CD4-positive, alpha-beta T cell treated with Interleukin-15 for 1 hour (primary cell): Measurements from ENCODE around the gene SIGLEC12.
"Not testable (repeated sequence)": the region's sequence is repeated elsewhere in the genome, so short reads cannot be mapped to it uniquely, and the experiment has no call there.

ENCODE experiments used
- DNase-seq: peaks from one replicate; pipeline ENCODE4 v3.0.0-alpha.2; 2020

SIGLEC12 gene

DNA sequence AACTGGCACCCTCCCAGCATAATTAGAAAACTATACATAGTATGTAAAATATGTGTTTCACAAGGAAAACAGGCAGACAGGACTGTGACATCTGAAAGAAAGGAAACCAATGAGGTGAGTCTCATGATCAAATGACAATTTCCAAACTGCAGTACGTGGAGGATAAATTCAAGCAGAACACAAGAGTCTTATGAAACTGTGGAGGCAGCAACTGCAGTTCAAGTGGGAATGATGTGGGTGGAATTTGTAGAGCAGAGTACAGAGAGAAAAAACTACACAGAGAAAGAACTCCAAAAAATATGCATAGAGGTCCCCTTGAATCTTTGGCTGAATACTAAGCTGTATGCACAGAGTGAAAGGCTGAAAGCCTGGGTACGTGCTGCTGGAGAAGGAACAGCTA is 20.2 kb upstream of the SIGLEC12 start:
- no peak for DNase-seq

- no peak for DNase-seq
Observed at GRCh38 chr19:51521357-51521756, 19.8 kb upstream of the SIGLEC12 start.

DNA sequence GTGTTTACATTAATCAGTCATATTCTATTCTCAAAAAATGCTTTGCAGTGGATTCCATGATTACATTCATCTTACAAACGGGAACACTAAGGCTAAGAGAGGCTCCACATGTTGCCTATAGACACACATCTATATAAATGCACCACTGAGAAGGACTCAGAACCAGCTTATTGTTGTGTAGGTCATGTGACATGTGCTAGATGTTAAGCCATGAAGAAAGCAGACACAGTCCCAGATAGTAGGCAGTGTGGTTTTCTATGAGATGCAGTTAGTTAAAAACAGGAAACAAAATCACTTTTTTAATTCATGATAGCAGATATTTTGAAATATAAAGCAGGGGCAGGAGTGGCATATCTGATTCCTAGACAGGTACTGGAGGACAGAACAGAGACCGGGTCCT is 19.1 kb upstream of the SIGLEC12 start:
- no peak for DNase-seq

GRCh38 chr19:51514866-51515481 is 13.4 kb upstream of the SIGLEC12 start:
- DNase-seq: no peak

DNA sequence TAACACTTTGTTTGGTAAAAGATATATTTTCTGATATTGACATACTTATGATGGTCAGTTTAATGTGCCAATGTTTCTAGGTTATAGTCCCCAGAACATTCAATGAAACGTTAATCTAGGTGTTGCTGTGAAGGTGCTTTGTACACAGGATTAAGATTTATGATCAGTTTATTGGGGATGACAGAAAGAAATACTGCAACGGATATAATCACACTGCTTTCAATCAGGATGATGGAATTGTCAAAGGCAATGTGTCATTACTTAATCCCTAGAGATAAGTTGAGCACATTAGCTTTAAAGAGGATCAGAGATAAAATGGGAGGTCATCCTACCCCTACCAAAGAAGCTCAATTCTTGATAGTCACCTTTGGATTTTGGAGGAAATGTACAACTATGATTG is 12.4 kb upstream of the SIGLEC12 start:
- DNase-seq: no peak

DNA sequence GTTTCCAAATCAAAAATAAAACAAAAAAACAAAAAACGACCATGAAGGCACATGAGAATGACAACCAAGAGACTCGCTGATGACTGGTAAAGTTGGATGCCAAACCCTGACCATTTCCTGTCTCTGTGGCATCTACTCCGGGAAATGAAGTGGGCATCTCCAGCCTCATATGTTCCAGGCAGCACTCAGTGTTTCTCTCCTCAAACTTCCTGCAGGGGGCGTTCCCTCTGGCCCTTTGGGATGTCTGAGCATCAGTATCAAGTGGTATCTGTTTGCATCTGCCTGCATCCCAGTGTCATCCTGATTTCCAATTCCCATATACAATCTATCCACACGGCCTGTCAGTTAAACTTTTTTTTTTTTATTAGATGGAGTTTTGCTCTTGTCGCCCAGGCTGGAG is 9.8 kb upstream of the SIGLEC12 start:
- no peak for DNase-seq

DNA sequence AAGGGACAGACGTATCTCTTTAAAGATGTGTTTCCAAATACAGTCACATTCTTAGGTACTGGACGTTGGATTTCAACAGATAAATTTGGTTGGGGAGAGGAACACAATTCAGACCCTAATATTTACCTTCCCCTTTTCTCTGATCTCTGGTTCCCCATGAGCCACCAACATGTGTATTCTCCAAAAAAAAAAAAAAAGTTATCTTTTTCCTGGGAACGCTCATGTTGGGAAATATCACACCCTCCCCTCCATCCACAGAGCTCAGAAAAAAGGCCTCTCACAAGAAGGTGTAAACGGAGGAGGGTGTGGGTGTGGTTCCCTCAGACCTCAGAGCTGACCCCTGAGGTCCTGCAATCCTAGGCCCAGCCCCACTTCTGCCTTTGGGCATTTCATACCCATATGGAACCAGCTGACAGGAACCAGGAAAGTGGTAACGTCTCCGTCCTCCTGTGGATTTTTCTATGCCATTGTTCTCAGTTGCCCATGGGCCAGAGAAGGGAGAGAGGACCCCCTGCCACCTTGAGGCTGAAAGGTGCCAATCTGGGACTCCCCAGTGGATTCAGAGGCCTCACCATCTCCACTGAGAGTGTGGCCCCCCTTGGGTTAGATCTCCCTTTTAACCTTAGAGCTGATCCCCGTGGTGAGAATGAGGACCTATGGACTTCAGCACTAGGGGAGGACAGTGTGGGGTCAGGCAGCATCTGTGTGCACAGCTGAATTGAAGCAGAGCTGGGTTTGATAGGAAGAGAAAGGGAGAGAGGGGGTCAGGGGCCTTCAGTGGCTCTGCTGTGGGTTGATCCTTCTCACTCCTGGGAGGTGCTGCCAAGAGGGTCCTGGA is 8.4 kb upstream of the SIGLEC12 start:
- DNase-seq: no peak

- DNase-seq: no peak
Observed at GRCh38 chr19:51508059-51508733, 6.6 kb upstream of the SIGLEC12 start.

DNA sequence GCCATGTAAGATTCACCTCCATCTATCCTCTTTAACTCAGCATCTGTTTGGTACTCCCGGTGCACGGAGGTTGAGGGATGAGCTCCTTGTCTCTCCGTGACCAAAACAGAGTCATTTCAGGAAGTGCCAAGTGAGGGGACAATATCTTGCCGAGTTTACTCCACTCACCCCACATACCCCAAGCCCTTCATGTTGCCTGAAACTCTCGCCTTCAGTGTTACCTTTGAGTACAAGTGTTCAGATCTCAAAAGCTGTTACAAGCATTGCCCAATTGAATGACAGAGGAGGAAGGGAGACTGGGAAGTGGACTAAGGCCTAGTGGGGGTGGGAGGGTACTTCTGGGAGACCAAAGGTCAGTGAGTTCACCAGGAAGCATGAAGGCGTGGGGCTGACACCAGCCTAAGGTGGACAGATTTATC is 6.0 kb upstream of the SIGLEC12 start:
- DNase-seq: no peak

- DNase-seq: no peak
Observed at GRCh38 chr19:51507192-51507591, 5.6 kb upstream of the SIGLEC12 start.

GRCh38 chr19:51505904-51506303 is 4.3 kb upstream of the SIGLEC12 start:
- no peak for DNase-seq

- no peak for DNase-seq
Observed at GRCh38 chr19:51503896-51504295, 2.3 kb upstream of the SIGLEC12 start.

DNA sequence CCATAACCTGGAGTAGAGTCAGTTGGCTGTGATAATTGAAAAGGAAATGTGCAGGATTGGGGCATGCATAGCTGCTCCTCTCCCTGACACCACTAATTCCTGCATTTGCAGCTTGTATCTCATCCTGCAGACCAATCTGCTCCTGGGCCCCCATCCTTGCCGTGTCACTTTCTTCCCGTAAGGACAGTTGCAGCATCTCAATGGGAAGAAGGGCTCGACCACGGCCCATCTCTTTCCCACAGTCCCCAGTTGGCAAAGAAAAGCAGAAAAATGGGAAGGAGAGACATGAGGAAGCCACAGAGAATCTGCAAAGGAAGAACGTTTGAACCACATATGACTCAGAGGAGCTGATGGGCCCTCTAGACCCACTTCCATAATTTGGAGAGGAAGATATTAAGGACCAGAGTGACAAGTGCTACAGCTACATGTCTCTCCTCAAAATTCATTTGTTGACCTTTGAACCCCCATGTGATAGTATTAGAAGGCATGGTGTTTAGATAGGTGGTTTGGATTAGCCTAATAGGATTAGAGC is 1.8 kb upstream of the SIGLEC12 start:
- no peak for DNase-seq

- DNase-seq: not testable (repeated sequence)
Observed at GRCh38 chr19:51500931-51501330, 669 bp downstream of the SIGLEC12 start.

- no peak for DNase-seq
Observed at GRCh38 chr19:51497666-51498065, 3.9 kb downstream of the SIGLEC12 start.

GRCh38 chr19:51493776-51494175 is 7.8 kb downstream of the SIGLEC12 start:
- no peak for DNase-seq

DNA sequence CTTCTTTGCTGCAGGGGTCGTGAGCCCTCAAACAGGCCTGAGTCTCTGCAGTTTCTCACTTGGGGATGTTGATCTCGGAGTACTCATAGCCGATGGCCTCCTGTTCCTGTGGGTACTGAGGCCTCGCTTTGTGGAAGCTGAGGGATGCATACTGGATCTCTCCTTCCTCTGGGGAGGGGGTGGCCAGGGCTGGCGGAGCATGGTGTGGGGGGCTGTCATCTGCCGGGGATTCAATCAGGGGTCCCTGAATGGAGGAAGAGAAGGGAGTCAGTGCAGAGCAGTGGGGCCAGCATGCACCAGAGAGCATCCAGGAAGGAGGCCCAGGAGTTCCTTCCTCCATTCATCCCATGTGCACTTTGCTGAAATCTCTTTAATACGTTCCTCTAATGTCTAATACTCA is 10.0 kb downstream of the SIGLEC12 start:
- DNase-seq: no peak

GRCh38 chr19:51490676-51491075 is 10.9 kb downstream of the SIGLEC12 start:
- no peak for DNase-seq

DNA sequence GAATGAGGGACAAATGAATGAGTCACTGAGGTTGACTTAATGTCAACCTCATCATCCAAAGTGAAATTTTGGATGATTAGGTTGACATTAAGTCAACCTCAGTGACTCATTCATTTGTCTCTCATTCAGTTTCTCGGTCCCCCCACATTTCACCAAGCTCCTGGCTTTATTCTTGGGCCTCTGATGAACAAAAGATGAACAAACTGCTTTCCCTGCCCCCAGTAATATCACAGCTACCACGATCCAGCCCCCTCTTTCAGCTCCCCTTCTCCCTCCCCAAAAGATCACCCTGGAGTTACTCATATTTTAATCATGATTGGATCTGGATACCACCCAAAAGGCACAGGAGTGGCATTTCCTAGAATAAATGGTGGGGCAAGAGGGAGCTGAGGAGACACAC is 12.5 kb downstream of the SIGLEC12 start:
- no peak for DNase-seq

- no peak for DNase-seq
Observed at GRCh38 chr19:51488491-51488890, 13.1 kb downstream of the SIGLEC12 start.

- DNase-seq: no peak
Observed at GRCh38 chr19:51485960-51486660, 15.5 kb downstream of the SIGLEC12 start.

GRCh38 chr19:51480590-51480989 is 21.0 kb downstream of the SIGLEC12 start:
- no peak for DNase-seq
